PC-9 (cell line): ENCODE data around the gene AKNAD1.

ENCODE experiments used
- EZH2 ChIP-seq: fragments of 200-600 bp; sonication (generic); IDR thresholded peaks from 2 replicates; pipeline ENCODE4 v1.8.0; 2017; ENCODE audit warnings: antibody characterized with exemption, low read depth
- TF ChIP-seq, protein P1 (sequence below): fragments of 200-600 bp; sonication (generic); conservative IDR thresholded peaks from 2 replicates; pipeline ENCODE4 v1.6.1; 2017; ENCODE audit warnings: mixed run types, antibody characterized with exemption, mild to moderate bottlenecking, moderate library complexity

DNA sequence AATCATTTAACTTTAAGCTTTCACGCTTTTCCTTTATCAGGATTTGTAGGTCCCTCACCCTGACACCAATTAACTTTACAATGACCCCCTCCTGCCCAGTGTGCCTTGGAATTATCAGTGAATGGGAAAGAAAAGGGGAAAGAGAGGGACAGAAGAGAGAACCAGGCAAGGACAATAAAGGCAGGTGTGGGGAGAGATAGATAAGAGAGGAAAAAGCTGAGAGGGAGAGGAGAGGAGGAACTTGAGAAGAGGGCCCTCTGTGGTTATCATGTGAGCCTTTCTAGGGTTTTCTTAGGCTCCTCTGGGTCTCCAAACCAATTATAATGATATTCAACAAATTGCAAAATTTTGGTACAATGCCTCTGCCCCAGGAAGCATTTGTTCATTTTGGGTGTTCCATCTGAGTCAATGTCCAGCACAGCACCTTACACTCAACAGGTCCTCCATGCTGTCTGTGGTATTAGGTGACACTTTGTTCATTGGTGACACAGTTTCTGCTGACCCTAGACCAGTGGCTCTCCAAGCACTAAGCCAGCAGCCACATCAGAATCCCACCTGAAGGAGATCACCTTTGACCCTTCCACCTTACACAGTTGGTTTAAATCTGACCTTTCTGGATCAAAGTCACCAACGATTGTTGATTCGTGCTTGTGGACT, 14.2 kb downstream of the AKNAD1 start:
- TF ChIP-seq, protein P1, sequence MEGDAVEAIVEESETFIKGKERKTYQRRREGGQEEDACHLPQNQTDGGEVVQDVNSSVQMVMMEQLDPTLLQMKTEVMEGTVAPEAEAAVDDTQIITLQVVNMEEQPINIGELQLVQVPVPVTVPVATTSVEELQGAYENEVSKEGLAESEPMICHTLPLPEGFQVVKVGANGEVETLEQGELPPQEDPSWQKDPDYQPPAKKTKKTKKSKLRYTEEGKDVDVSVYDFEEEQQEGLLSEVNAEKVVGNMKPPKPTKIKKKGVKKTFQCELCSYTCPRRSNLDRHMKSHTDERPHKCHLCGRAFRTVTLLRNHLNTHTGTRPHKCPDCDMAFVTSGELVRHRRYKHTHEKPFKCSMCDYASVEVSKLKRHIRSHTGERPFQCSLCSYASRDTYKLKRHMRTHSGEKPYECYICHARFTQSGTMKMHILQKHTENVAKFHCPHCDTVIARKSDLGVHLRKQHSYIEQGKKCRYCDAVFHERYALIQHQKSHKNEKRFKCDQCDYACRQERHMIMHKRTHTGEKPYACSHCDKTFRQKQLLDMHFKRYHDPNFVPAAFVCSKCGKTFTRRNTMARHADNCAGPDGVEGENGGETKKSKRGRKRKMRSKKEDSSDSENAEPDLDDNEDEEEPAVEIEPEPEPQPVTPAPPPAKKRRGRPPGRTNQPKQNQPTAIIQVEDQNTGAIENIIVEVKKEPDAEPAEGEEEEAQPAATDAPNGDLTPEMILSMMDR: no peak
- no peak for TF ChIP-seq EZH2
